HG02973 (cell line): Measurements from ENCODE around the gene CA5B.
"Not testable (repeated sequence)": the region's sequence is repeated elsewhere in the genome, so short reads cannot be mapped to it uniquely, and the experiment has no call there.

ENCODE experiments used
- ATAC-seq: cut with Tn5 transposase; IDR thresholded peaks from one replicate; pipeline ENCODE4 v1.9.1; 2021; ENCODE audit warnings: moderate library complexity; ENCODE audit not compliant: unreplicated experiment

The CA5B gene

DNA sequence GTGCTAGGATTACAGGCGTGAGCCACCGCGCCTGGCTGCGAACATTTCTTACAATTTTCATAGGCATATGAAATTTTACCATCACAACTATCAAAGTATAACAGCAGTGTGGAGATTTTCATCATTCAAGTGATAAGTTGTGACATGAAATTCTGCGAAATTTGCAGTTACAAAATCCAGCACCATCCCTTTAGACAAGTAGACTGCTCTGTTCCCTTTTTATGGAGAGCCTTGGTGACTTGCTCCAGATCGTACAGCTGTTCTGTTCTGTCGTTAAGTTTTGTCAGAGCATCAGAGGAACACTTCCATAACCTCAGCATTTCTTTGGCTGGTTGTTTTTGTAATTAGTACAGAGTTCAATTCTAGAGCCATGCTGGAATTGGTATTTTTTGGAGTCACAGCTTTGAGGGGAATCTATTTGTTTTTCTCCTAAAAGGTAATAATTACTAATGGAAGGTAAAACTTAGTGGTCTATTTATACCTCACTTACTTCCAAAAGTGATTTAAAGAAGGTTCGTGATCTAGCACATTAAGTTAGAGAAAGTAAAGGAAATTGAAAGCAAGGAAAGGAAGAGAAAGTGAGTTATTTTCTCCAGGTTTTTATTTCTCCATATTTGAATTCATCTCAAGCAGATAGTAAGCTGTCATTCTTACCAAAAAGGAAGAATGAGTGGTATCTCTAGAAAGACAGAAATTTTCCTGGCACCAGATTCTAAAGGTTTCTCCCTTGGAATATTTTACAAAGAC, 74.3 kb downstream of the CA5B start:
- no peak for ATAC-seq

DNA sequence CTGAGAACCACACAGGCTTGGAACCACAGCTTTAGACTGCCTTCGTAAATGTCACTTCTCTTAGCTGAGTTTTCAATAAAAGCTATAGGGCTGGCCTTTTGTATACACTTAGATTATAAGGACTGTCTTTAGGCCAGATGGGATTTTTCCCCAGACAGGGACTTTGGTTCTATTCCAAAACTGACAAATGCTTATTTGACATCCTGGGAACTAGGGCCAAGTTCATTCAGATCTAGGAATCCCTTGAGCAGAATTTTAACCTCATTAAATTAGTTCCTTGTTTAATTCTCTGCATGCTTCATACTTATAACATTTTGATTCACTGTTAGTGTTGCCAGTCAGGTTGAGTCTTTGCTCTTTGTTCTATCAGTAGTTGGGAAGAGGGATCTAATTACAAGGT, 75.3 kb downstream of the CA5B start:
- ATAC-seq, result no peak

DNA sequence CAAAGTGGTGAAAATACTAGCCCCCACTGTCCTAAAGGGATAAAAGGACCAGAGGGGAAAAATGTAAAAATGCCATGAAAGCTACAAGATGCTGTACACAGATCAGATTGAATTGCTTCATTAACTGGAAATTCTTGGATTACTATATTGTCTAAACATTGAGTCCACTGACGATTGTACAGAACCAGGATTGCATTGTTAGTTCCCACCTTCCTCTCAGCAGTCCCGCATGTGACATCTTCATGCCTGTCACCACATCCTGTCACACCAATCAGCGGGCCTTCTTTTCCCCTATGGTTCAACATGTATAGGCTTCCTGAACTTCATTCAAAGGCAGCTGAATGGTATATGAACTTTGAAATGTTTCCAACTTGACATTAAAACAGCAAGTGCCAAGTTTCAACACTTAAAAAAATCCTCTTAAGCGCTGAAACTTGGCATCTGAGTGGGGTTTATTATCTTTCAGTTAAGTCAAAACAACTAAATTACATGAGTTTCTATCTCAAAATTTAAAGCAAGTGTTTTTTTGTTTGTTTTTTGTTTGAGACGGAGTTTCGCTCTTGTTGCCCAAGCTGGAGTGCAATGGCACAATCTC, 76.8 kb downstream of the CA5B start:
- ATAC-seq, result no peak

DNA sequence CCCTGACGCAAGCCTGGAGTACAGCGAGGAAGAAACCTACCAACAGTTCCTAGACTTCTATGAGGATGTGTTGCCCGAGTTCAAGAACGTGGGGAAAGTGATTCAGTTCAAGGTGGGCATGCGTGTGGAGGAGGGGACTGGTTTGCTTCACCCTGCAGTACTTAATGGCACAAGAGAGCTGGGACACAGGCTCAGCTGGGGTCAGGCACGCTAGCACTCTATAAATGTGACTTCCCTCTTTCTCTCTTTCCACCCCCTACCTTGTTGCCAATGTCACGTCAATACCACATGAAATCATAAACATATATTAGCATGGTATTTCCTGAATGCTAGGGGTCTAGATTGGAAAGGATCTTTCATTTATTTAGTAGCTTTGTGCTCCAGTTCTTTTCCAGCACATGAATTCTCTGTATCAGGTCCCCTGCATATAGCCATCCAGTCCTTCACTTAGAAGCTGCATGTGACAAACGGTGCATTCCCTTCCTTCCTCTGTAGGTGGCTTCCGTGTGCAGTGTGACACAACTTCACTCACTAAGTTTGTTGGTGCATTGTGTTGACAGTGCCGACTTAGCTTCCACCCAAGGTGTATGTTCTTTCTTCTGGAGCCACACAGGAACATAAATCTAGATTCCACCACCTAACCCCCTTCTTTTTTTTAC, 77.8 kb downstream of the CA5B start:
- ATAC-seq, result no peak

DNA sequence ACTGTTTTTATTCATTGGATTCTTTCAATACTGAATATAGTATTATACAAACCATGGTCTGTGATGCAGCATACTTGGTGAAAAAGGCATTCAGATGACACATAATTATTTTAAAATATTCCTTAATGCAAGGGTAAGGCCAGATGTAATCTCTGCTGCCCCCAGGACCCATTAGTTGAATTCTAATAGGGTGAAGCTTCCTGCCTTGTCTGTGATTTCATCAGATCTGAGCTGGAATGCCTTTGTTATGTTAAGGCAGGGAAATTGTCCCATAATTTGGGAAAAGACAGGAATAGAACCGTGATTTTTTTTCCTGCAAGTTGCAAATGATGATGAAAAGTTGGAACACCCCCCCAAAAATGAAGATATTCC, 78.4 kb downstream of the CA5B start:
- no peak for ATAC-seq

DNA sequence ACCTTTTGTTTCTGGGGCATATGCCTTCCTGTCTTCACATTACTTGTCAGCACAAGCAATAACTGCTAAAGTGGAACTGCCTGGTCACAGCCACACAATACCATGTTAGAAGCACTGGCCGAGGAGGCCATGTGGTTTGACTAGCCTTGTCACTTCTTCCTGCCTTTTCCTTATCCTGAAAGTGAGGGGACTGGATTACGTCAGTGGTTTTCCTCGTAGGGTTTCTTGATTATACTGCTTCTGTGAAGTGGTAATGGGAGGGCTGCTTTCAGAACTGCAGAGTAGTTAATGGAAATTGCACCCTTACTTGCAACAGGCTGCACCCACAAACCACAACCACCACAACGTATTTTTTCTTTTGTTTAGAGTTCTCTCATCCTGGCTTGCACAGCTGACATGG, 78.8 kb downstream of the CA5B start:
- ATAC-seq, result no peak

DNA sequence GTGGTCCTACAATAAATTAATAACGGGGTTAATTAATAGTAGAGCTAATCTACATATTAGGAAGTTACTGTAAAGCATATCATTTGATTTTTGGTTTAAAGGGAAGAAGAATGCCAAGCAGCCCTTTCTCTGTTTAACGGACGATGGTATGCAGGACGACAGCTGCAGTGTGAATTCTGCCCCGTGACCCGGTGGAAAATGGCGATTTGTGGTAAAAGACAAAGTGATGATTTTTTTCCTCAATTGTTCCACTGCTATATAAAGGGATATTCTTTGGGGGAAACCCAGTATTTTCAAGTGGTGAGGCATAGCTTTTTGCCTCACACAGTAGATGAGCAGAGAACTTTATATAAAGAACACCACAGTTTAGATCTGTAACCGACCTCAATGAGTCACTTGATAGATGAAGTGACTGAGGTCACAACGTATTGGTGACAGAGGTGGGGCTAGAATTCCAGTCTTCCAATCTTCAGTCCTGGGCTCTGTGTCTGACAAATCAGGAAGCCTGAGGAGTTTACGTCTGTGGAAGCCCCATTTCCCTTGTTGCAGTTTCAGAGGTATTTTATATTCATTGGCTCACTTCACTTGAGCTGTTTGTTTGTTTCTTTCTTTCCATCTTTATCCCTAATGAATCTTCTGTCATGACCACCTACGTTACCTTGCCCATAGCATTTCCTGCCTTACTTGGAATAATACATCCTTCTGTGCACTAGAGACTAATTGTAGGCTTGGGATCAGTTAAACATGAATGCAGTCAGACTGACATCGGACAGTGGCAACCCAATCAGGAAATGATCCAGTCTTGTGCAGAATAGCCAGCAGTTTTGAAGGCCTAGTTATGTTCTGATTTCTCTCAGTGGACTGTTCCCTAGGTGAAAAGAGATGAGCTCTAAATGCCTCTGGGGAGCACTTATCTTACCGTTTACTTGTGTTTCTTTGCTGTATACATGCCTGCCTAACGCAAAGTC, 82.3 kb downstream of the CA5B start:
- no peak for ATAC-seq

DNA sequence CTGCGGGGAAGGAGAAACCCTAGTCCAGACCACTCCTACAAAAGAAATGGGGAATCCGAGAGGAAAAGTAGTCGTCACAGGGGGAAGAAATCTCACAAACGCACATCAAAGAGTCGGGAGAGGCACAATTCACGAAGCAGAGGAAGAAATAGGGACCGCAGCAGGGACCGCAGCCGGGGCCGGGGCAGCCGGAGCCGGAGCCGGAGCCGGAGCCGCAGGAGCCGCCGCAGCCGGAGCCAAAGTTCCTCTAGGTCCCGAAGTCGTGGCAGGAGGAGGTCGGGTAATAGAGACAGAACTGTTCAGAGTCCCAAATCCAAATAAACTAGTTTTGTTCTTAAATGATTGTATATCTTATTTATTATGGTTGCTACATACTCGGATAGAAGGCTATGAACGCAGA, 84.9 kb downstream of the CA5B start:
- no peak for ATAC-seq

DNA sequence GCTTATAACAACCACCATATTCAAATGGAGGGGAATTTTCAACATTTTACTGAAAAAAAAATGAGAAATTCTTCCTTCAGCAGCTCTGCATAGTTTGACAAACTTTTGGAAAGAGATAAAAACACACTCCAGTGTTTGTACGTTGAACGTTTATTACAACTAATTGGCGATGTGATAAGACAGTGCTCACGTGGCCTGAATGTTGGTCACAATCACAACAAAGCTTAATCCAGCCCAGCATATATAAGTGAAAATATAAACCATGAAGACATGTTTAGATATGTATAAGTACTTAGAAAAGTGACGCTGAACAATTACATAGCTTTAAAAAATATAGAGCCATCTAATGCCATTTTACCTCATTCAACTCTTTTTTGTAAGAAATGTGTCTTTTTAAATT, 87.9 kb downstream of the CA5B start:
- ATAC-seq, result no peak

DNA sequence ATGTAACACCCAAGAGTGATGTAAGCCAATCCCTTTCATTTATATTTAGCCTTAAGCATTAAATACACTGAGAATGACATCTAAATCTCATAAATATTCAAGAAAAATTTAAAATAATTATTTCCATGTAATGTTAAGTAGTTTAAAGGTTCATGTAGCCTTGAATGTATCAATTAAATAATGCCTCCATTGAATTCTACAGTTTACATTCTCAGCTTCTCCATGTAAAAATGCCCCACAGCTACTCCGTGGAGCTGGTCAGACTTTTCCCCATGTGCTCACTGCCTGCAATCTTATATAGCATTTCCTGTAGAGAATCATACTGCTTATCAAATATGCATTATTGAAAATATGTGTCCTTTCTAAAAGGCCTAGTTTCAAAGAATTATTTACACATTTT, 91.1 kb downstream of the CA5B start:
- no peak for ATAC-seq

DNA sequence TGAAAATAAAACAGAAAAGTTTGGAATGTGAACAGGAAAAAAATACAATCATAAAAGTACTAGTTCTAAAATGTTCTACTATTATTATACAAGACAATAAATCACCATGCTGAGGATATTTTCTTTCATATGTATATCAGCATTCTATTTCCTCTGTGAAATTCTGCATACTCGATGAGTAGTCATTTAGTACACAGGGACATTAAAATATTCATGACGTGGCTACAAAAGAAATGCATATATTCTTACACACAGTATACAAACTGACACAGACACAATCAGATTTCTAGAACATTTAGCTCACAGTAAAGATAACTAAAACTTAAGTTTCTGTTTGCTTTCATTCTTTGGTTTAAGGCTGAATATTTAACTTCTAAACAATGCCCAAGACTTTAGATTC, 93.3 kb downstream of the CA5B start:
- not testable (repeated sequence) for ATAC-seq

DNA sequence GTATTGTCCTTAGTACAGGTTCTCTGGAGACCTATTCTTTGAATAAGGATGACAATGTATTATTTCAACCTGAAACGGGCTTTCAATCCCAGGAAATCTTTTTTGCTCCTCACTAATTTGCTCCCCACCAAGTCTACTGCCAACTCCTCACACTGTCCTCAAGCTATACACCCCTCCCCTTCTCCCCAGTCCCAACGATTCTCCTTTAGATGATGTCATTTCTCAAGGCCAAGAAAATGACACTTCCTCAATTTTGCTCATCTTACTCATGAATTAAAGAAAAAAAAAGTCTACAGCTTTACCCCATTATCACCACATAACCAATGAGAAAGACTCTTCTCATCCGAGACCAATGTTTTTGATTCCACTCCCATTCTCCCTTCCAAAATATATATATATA, 96.0 kb downstream of the CA5B start:
- ATAC-seq, result no peak

DNA sequence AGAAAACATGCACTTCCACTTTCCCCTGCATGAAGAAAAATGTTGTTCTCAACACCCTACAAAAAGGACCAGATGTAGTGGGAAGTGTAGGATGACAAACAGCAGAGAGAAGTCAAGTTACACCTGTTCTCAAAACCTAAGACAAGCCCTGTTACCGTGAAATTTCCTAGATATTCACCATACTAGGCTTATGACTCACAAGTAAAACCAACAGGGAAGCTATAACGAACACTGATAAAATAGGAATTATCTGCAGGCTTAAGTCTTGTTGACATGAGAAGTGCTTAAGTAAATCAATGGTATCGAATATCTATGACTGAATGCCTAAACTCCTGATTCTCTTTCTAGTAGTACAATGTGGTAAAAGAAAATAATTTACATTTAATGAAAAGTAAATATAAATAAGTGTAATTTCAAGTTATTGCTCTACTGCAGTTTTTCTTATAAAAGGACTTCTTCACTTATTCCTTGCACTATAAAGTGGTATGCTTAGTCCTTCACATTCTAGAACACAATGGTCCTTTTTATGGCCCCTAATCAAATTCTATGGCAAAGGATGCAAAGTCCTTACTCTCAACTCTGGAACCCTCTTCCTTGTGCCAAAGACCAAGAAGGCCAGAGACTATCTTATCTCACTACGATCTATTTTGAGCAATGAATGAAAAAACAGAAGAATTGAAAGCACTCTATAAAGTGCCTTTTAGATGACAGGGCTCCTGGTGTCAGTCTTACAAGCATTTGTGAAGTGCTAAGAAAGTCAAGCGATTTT, 96.9 kb downstream of the CA5B start:
- no peak for ATAC-seq
